AG20443 (cell line): ENCODE results near the gene RBM43.

Experiments used
- DNase-seq: peaks from one replicate; pipeline ENCODE4 v3.0.0; 2012; ENCODE audit warnings: low spot score, mixed read lengths

The RBM43 gene

GRCh38 chr2:151217343-151217742 is 44.3 kb downstream of the RBM43 start:
- no peak for DNase-seq

GRCh38 chr2:151207100-151207499 is 54.6 kb downstream of the RBM43 start:
- no peak for DNase-seq

GRCh38 chr2:151206446-151206968 is 55.2 kb downstream of the RBM43 start:
- no peak for DNase-seq

GRCh38 chr2:151205571-151205970 is 56.1 kb downstream of the RBM43 start:
- DNase-seq = no peak

- DNase-seq = no peak
Measured at GRCh38 chr2:151204756-151205155, 56.9 kb downstream of the RBM43 start.

- DNase-seq = no peak
Measured at GRCh38 chr2:151200844-151201243, 60.8 kb downstream of the RBM43 start.

GRCh38 chr2:151200277-151200676 is 61.4 kb downstream of the RBM43 start:
- no peak for DNase-seq

GRCh38 chr2:151198645-151199044 is 63.0 kb downstream of the RBM43 start:
- peak; percentile 68 for DNase-seq
